Effector memory CD8-positive, alpha-beta T cell (primary cell): ENCODE results near the gene ZNF423.
"Not testable (repeated sequence)": the region's sequence is repeated elsewhere in the genome, so short reads cannot be mapped to it uniquely, and the experiment has no call there.

Source experiments
- ATAC-seq: fragments of 150-1000 bp; cut with Tn5 transposase; replicated peaks from 2 replicates; pipeline ENCODE4 v1.10.0; 2021; ENCODE audit warnings: mild to moderate bottlenecking, moderate library complexity
- DNase-seq, 3 experiments: peaks; one replicate each; pipeline ENCODE4 v3.0.0; 2021
- H3K27ac Mint-ChIP-seq, 2 donors: one replicate each; pipeline ENCODE4 v1.8.0; 2022; ENCODE audit warnings: mild to moderate bottlenecking in 2 of 2, mixed read lengths in 2 of 2, moderate library complexity in 2 of 2
- H3K27me3 Mint-ChIP-seq, 2 donors: one replicate each; pipeline ENCODE4 v1.8.0; 2022; ENCODE audit warnings: mixed read lengths in 2 of 2
- H3K36me3 Mint-ChIP-seq: one replicate; pipeline ENCODE4 v1.8.0; 2022; ENCODE audit warnings: mild to moderate bottlenecking, moderate library complexity, mixed read lengths; ENCODE audit not compliant: insufficient read depth
- H3K4me1 Mint-ChIP-seq, 2 donors: one replicate each; pipeline ENCODE4 v1.8.0; 2022; ENCODE audit warnings: low read depth in 2 of 2, mixed read lengths in 2 of 2
- H3K4me3 Mint-ChIP-seq, 2 donors: one replicate each; pipeline ENCODE4 v1.8.0; 2022; ENCODE audit warnings: mild to moderate bottlenecking in 2 of 2, mixed read lengths in 2 of 2, moderate library complexity in 2 of 2
- H3K9me3 Mint-ChIP-seq, 2 donors: one replicate each; pipeline ENCODE4 v1.8.0; 2022; ENCODE audit warnings: mixed read lengths in 2 of 2

ZNF423 gene

GRCh38 chr16:49566432-49566831, 289.5 kb downstream of the ZNF423 start:
- no peaks in the 10 kb centered on the region for H3K4me1 Mint-ChIP-seq
- H3K9me3 Mint-ChIP-seq: no peaks in the 10 kb centered on the region
- H3K36me3 Mint-ChIP-seq: no peaks in the 10 kb centered on the region
- no peak overlapping the region for H3K4me3 Mint-ChIP-seq
- no peak for ATAC-seq
- H3K27me3 Mint-ChIP-seq: peaks cover 0 to 10% of the 10 kb centered on the region in 2 donors
- DNase-seq: no peak
- no peak overlapping the region for H3K27ac Mint-ChIP-seq

GRCh38 chr16:49564496-49565229, 291.2 kb downstream of the ZNF423 start:
- Mint-ChIP-seq H3K4me1 (no peaks in the 10 kb centered on the region), H3K9me3 (no peaks in the 10 kb centered on the region), H3K27me3 (peaks cover 0 to 10% of the 10 kb centered on the region in 2 donors), H3K27ac (no peak overlapping the region), H3K4me3 (no peak overlapping the region), H3K36me3 (no peaks in the 10 kb centered on the region)
- ATAC-seq (no peak), DNase-seq (no peak)

GRCh38 chr16:49563666-49564065, 292.2 kb downstream of the ZNF423 start:
- no peaks in the 10 kb centered on the region for H3K36me3 Mint-ChIP-seq
- peaks cover 0 to 3% of the 10 kb centered on the region in 2 donors for H3K27me3 Mint-ChIP-seq
- H3K9me3 Mint-ChIP-seq: no peaks in the 10 kb centered on the region
- ATAC-seq: no peak
- DNase-seq: no peak
- no peak overlapping the region for H3K4me3 Mint-ChIP-seq
- no peaks in the 10 kb centered on the region for H3K4me1 Mint-ChIP-seq
- no peak overlapping the region for H3K27ac Mint-ChIP-seq

- not testable (repeated sequence) for H3K27me3 Mint-ChIP-seq, H3K36me3 Mint-ChIP-seq, H3K4me3 Mint-ChIP-seq, H3K9me3 Mint-ChIP-seq, ATAC-seq, DNase-seq, H3K4me1 Mint-ChIP-seq, H3K27ac Mint-ChIP-seq
Observed at GRCh38 chr16:49562894-49563293, 293.0 kb downstream of the ZNF423 start.

GRCh38 chr16:49562228-49562627, 293.7 kb downstream of the ZNF423 start:
- no peak for ATAC-seq
- Mint-ChIP-seq H3K27ac (no peak overlapping the region), H3K4me3 (no peak overlapping the region), H3K27me3 (no peaks in the 10 kb centered on the region), H3K36me3 (no peaks in the 10 kb centered on the region), H3K4me1 (no peaks in the 10 kb centered on the region), H3K9me3 (no peaks in the 10 kb centered on the region)
- no peak for DNase-seq

- ATAC-seq (no peak), DNase-seq (no peak)
- no peaks in the 10 kb centered on the region for H3K27me3 Mint-ChIP-seq
Observed at GRCh38 chr16:49560004-49560830, 295.7 kb downstream of the ZNF423 start.

GRCh38 chr16:49559242-49559641, 296.7 kb downstream of the ZNF423 start:
- Mint-ChIP-seq H3K27me3 (peaks cover 5 to 7% of the 10 kb centered on the region in 2 donors), H3K9me3 (no peaks in the 10 kb centered on the region), H3K4me3 (no peak overlapping the region), H3K27ac (no peak overlapping the region), H3K4me1 (no peaks in the 10 kb centered on the region), H3K36me3 (no peaks in the 10 kb centered on the region)
- ATAC-seq: no peak
- no peak for DNase-seq

More at GRCh38 chr16:49560004-49560830, 295.7 kb downstream of the ZNF423 start:
- no peaks in the 10 kb centered on the region for H3K36me3 Mint-ChIP-seq
- H3K4me1 Mint-ChIP-seq: no peaks in the 10 kb centered on the region
- H3K27ac Mint-ChIP-seq: no peak overlapping the region
- no peak overlapping the region for H3K4me3 Mint-ChIP-seq
- H3K9me3 Mint-ChIP-seq: no peaks in the 10 kb centered on the region

GRCh38 chr16:49558451-49558850, 297.5 kb downstream of the ZNF423 start:
- Mint-ChIP-seq H3K27me3 (peaks cover 12 to 13% of the 10 kb centered on the region in 2 donors), H3K4me1 (no peaks in the 10 kb centered on the region), H3K4me3 (no peak overlapping the region), H3K9me3 (no peaks in the 10 kb centered on the region), H3K36me3 (no peaks in the 10 kb centered on the region), H3K27ac (no peak overlapping the region)
- DNase-seq (no peak), ATAC-seq (no peak)

GRCh38 chr16:49556606-49557446, 299.1 kb downstream of the ZNF423 start:
- H3K4me1 Mint-ChIP-seq: no peaks in the 10 kb centered on the region
- ATAC-seq (no peak), DNase-seq (no peak)
- no peak overlapping the region for H3K4me3 Mint-ChIP-seq
- H3K9me3 Mint-ChIP-seq: no peaks in the 10 kb centered on the region
- no peak overlapping the region for H3K27ac Mint-ChIP-seq
- peaks cover 12 to 13% of the 10 kb centered on the region in 2 donors for H3K27me3 Mint-ChIP-seq
- H3K36me3 Mint-ChIP-seq: no peaks in the 10 kb centered on the region

GRCh38 chr16:49556249-49556605, 299.7 kb downstream of the ZNF423 start:
- no peaks in the 10 kb centered on the region for H3K36me3 Mint-ChIP-seq
- H3K9me3 Mint-ChIP-seq: no peaks in the 10 kb centered on the region
- no peak for ATAC-seq
- no peaks in the 10 kb centered on the region for H3K4me1 Mint-ChIP-seq
- H3K27ac Mint-ChIP-seq: no peak overlapping the region
- no peak overlapping the region for H3K4me3 Mint-ChIP-seq
- DNase-seq: no peak
- H3K27me3 Mint-ChIP-seq: peaks cover 12 to 15% of the 10 kb centered on the region in 2 donors

GRCh38 chr16:49554681-49555080, 301.2 kb downstream of the ZNF423 start:
- no peak for DNase-seq
- Mint-ChIP-seq H3K36me3 (no peaks in the 10 kb centered on the region), H3K27me3 (peaks cover 20 to 29% of the 10 kb centered on the region in 2 donors), H3K4me3 (no peak overlapping the region), H3K9me3 (no peaks in the 10 kb centered on the region), H3K4me1 (no peaks in the 10 kb centered on the region), H3K27ac (no peak overlapping the region)
- no peak for ATAC-seq

GRCh38 chr16:49552313-49552928, 303.5 kb downstream of the ZNF423 start:
- ATAC-seq: no peak
- H3K4me1 Mint-ChIP-seq: no peaks in the 10 kb centered on the region
- H3K27me3 Mint-ChIP-seq: peaks cover 30 to 39% of the 10 kb centered on the region in 2 donors
- H3K9me3 Mint-ChIP-seq: no peaks in the 10 kb centered on the region
- DNase-seq: no peak
- H3K36me3 Mint-ChIP-seq: no peaks in the 10 kb centered on the region
- H3K4me3 Mint-ChIP-seq: no peak overlapping the region
- H3K27ac Mint-ChIP-seq: no peak overlapping the region

- Mint-ChIP-seq H3K36me3 (no peaks in the 10 kb centered on the region), H3K27me3 (peaks cover 30 to 47% of the 10 kb centered on the region in 2 donors), H3K4me1 (no peaks in the 10 kb centered on the region), H3K9me3 (no peaks in the 10 kb centered on the region), H3K4me3 (no peak overlapping the region), H3K27ac (no peak overlapping the region)
- ATAC-seq (no peak), DNase-seq (no peak)
Observed at GRCh38 chr16:49550666-49551065, 305.2 kb downstream of the ZNF423 start.
